ENCODE measurements around the gene CNTLN.

Gene CNTLN

GRCh38 chr9:17134396-17135294 lies at the start of gene CNTLN:
TSS of gene CNTLN (plus strand) at chr9:17135040. CDS start at chr9:17135066, 26 bp downstream.
- DNase-seq (ENCODE audit: low read depth): peak; percentile 91
- TF ChIP-seq CTCF (conservative IDR thresholded peaks at IDR 0.05; ENCODE audit: low read depth, low read length): no peak
- H3K4me3 ChIP-seq (ENCODE audit: low read depth, low read length): peak within 1 kb of the TSS; percentile 97

GRCh38 chr9:17088566-17088965 lies 46.3 kb upstream of the CNTLN start:
- no peak for TF ChIP-seq CTCF (conservative IDR thresholded peaks at IDR 0.05; ENCODE audit: low read depth, low read length)
- peak; percentile 20 for DNase-seq (ENCODE audit: low read depth)

GRCh38 chr9:17090041-17090440 lies 44.8 kb upstream of the CNTLN start:
- TF ChIP-seq CTCF (conservative IDR thresholded peaks at IDR 0.05; ENCODE audit: low read depth, low read length): no peak
- no peak overlapping the region for H3K4me3 ChIP-seq (ENCODE audit: low read depth, low read length)
- no peak for DNase-seq (ENCODE audit: low read depth)

More at GRCh38 chr9:17088566-17088965, 46.3 kb upstream of the CNTLN start:
- no peak overlapping the region for H3K4me3 ChIP-seq (ENCODE audit: low read depth, low read length)

- DNase-seq (ENCODE audit: low read depth): peak; percentile 67
- TF ChIP-seq CTCF (conservative IDR thresholded peaks at IDR 0.05; ENCODE audit: low read depth, low read length): no peak
Observed at GRCh38 chr9:17116400-17116837, 18.4 kb upstream of the CNTLN start.

GRCh38 chr9:17117372-17117771 lies 17.5 kb upstream of the CNTLN start:
- DNase-seq (ENCODE audit: low read depth): no peak
- H3K4me3 ChIP-seq (ENCODE audit: low read depth, low read length): no peak overlapping the region
- no peak for TF ChIP-seq CTCF (conservative IDR thresholded peaks at IDR 0.05; ENCODE audit: low read depth, low read length)

More at GRCh38 chr9:17116400-17116837, 18.4 kb upstream of the CNTLN start:
- no peak overlapping the region for H3K4me3 ChIP-seq (ENCODE audit: low read depth, low read length)

GRCh38 chr9:17120203-17120602 lies 14.6 kb upstream of the CNTLN start:
- H3K4me3 ChIP-seq (ENCODE audit: low read depth, low read length): no peak overlapping the region
- TF ChIP-seq CTCF (conservative IDR thresholded peaks at IDR 0.05; ENCODE audit: low read depth, low read length): no peak
- no peak for DNase-seq (ENCODE audit: low read depth)

Measured in choroid plexus epithelial cell (primary cell).